ENCODE results near the gene CRYBA4. TPM values are rescaled to one million over a fixed set of nuclear protein-coding genes. Genes with fewer than 3 reads are reported as not detected.

Gene CRYBA4
- polyA plus RNA-seq, 1 of the 3 experiments (the other 2 are of a cell fraction): not detected

GRCh38 chr22:26636296-26636695 lies 14.5 kb downstream of the CRYBA4 start (continued):
- TF ChIP-seq ZBTB33 (IDR thresholded peaks at IDR 0.05; ENCODE audit: borderline replicate concordance, low read depth): no peak
- no peak for TF ChIP-seq RAD21 (IDR thresholded peaks at IDR 0.05; ENCODE audit: low read length)
- TF ChIP-seq GABPA (IDR thresholded peaks at IDR 0.05; ENCODE audit: low read depth): no peak
- TF ChIP-seq ELF1 (IDR thresholded peaks at IDR 0.05): no peak
- TF ChIP-seq TAF1 (IDR thresholded peaks at IDR 0.05; ENCODE audit: borderline replicate concordance, low read depth, low read length): no peak

- H3K36me3 ChIP-seq (replicated peaks in 1 of 2; ENCODE audit: control insufficient read depth in 1 of 2, insufficient read depth in 2 of 2, low read length in 1 of 2): no peaks in the 10 kb centered on the region
- H3K27me3 ChIP-seq (ENCODE audit: insufficient read depth): peaks cover 5% of the 10 kb centered on the region; the same call in 1 of the 2 replicates
- no peak for DNase-seq
- peaks cover 10 to 26% of the 10 kb centered on the region in 2 experiments; a peak in 3 of 4 replicates for H3K4me1 ChIP-seq (ENCODE audit: control insufficient read depth in 1 of 2, insufficient read depth in 2 of 2, low read depth in 1 of 2, low read length in 1 of 2)
- ChIA-PET POLR2A (interaction anchor here (0.6 kb wide), 1 partner anchor 63 kb away, joined by 3 read pairs; no protein-coding TSS in a partner anchor), CTCF (interaction anchor here (0.8 to 1.8 kb wide), 4 partner anchors 30 to 278 kb away, joined by 3 to 5 read pairs (median 4); partner anchors contain the start of gene TPST2)
- H4K20me1 ChIP-seq (ENCODE audit: insufficient read depth): no peaks in the 10 kb centered on the region
- H3K9ac ChIP-seq: no peak overlapping the region
- no peak overlapping the region for H2AFZ ChIP-seq (ENCODE audit: low read depth)
- no peak for TF ChIP-seq EP300 (IDR thresholded peaks at IDR 0.05; ENCODE audit: borderline replicate concordance in 1 of 2, low read depth in 1 of 2, low read length in 1 of 2)
- no peak for TF ChIP-seq CHD2 (IDR thresholded peaks at IDR 0.05; ENCODE audit: low read length, partially characterized antibody)
- TF ChIP-seq YY1 (IDR thresholded peaks at IDR 0.05; ENCODE audit: low read depth): no peak
- TF ChIP-seq RCOR1 (IDR thresholded peaks at IDR 0.05; ENCODE audit: low read length): no peak
- no peak for TF ChIP-seq ZBTB33 (IDR thresholded peaks at IDR 0.05; ENCODE audit: borderline replicate concordance, low read depth)
- TF ChIP-seq NFIC (IDR thresholded peaks at IDR 0.05; ENCODE audit: borderline replicate concordance): no peak
- H3K9me3 ChIP-seq: no peaks in the 10 kb centered on the region
- H3K4me3 ChIP-seq (ENCODE audit: low read depth in 2 of 2, low read length in 1 of 2): no peak overlapping the region
- no peaks in the 10 kb centered on the region for H3F3A ChIP-seq (replicated peaks; ENCODE audit: insufficient read depth)
- no peaks in the 10 kb centered on the region for H3K9me2 ChIP-seq
- no peak overlapping the region for H3K4me2 ChIP-seq
- H3K27ac ChIP-seq (ENCODE audit: low read depth in 2 of 2, low read length in 1 of 2): no peak overlapping the region
- 85% methylated on average over 8 of the region's 8 CpGs for WGBS (ENCODE audit: low lambda C conversion rate)
- no peaks in the 10 kb centered on the region for H3K79me2 ChIP-seq (ENCODE audit: insufficient read depth)
Observed at GRCh38 chr22:26642465-26643417, 21.0 kb downstream of the CRYBA4 start.
